Epithelial cell of proximal tubule (primary cell): ENCODE data around the gene UNC5A. TPM values are rescaled to one million over a fixed set of nuclear protein-coding genes. Genes with fewer than 3 reads are reported as not detected.

Source experiments
- DNase-seq: peaks from one replicate; pipeline ENCODE4 v3.0.0-alpha.2; 2011; ENCODE audit warnings: low read depth
- H3K4me3 ChIP-seq: 2 replicates; pipeline ENCODE4 v1.5.1; 2011; ENCODE audit warnings: low read depth, mild to moderate bottlenecking, low read length
- total RNA-seq: library from RNA; depleted of rRNA; stranded (reverse); fragments of >200 nt; gene quantifications from 2 replicates; pipeline ENCODE4 v1.2.3, GENCODE V29; 2015
- TF ChIP-seq, protein P1 (sequence below): conservative IDR thresholded peaks from 2 replicates; pipeline ENCODE4 v1.5.1; 2012; ENCODE audit warnings: low read depth, mild to moderate bottlenecking, low read length

The UNC5A gene
- total RNA-seq, 1 donor from 2014 or later = 1.2 TPM

DNA sequence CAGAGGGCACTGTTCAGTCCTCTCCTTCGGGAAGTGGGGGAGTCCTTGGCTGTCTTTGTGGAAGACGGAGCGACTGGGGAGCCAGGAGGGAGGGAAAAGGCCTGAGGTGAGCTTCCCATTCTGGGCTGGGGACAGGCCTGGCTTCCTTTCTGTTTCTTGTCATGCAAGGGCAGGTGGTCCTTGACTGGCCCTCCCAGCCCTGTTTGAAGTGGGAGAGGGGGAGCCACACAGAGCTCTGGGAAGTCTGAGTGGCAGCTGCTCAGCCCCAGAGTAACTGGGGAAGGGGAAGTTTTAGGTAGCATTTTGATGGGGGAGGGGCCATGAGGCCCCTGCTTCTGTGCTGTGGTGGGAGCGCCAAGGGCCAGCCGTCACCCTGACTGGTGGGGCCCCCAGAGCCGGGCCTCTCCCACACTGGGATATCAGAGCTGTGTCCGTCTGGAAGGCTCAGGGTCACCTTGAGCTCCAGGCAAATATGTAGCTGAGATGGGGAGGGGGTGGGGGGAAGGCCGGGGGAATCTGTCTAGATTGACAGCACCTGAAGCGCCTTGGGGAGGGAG is 6.5 kb downstream of the UNC5A start:
- H3K4me3 ChIP-seq = no peak overlapping the region
- TF ChIP-seq, protein P1, sequence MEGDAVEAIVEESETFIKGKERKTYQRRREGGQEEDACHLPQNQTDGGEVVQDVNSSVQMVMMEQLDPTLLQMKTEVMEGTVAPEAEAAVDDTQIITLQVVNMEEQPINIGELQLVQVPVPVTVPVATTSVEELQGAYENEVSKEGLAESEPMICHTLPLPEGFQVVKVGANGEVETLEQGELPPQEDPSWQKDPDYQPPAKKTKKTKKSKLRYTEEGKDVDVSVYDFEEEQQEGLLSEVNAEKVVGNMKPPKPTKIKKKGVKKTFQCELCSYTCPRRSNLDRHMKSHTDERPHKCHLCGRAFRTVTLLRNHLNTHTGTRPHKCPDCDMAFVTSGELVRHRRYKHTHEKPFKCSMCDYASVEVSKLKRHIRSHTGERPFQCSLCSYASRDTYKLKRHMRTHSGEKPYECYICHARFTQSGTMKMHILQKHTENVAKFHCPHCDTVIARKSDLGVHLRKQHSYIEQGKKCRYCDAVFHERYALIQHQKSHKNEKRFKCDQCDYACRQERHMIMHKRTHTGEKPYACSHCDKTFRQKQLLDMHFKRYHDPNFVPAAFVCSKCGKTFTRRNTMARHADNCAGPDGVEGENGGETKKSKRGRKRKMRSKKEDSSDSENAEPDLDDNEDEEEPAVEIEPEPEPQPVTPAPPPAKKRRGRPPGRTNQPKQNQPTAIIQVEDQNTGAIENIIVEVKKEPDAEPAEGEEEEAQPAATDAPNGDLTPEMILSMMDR = no peak
- no peak for DNase-seq

DNA sequence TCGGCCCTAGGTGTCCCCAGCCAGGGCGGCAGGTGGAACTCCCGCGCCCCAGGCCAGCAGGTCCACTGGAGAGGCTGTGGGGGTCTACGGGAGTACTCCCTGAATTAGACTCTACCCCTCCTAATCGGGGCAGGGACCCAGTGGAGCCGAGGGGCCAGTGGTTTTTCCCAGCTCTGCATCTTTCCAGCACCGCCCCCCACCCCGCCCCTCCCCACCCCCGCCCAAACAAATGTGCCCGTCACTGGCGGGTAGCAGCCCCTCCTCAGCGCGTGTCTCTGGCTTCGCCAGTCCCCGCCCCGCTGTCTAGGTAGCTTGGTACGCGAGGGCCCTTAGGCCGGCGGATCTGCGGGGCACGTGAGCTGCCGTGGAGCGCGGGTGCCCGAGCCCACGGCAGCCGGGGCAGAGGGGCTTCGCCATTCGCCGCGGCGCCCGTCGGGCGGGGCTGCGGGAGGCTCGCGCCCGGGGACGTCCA is 7.0 kb downstream of the UNC5A start:
- no peak for DNase-seq
- TF ChIP-seq, protein P1 = no peak
- H3K4me3 ChIP-seq = peak overlapping the region; percentile 55

DNA sequence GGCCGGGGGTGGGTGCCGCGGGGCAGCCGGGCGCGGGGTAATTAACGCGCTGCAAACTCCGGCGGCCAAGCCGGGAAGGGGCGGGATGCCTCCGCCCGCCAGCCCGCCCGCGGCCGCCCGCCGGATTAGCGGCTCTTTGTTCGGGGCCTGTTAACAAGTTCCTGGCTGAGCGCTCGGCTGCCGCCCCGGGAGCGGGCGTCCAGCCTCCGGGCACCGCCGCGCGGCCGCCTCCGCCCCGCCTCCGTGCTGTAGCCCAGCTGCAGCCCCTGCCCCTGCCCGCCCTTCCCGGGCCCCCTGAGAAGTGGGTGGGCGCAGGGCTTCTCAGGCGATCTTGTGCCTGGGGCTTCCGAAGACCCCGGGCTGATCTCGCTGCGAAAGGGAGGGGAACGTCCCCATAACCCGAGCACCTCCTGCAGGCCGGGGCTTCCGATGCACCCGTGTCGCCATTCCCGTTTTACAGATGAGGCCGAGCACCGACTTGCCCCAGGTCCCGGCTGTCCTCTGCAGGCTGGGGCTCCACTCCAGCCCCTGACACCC is 7.5 kb downstream of the UNC5A start:
- H3K4me3 ChIP-seq = peak overlapping the region; percentile 55
- TF ChIP-seq, protein P1 = peak; percentile 50
- DNase-seq = no peak

DNA sequence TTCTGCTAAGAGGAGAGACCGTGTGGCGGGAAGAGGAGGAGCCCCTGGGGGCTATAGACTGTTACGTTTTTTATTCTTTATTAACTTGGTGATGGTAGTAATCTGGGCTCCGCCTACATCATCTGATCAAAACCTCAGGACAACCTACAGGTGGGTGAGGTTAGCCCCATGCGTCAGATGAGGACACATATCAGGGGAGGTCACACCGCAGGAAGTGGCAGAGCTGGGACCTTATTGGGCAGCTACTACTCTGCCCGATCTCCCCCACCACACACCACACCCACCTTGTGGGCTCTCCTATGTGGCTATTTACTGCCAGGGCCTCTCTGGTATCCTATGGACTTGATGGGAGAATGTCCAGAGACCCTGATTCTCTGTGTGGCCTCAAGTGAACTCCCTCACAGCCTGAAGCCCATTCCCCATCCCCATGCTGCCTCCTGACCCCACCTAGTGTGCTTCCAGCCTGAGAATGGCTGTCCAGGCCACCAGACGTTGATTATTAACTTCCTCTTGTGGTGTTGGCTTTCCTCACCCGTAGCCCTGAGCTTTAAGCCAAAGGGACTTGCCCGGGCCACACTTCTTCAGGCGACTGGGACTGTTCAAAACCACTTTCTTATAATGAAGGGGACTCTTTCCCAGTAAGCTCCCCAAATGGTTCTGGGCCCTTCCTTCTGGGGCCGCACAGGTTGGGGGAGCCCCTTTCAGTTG is 8.2 kb downstream of the UNC5A start:
- peak overlapping the region; percentile 55 for H3K4me3 ChIP-seq
- no peak for DNase-seq
- TF ChIP-seq, protein P1 = no peak

DNA sequence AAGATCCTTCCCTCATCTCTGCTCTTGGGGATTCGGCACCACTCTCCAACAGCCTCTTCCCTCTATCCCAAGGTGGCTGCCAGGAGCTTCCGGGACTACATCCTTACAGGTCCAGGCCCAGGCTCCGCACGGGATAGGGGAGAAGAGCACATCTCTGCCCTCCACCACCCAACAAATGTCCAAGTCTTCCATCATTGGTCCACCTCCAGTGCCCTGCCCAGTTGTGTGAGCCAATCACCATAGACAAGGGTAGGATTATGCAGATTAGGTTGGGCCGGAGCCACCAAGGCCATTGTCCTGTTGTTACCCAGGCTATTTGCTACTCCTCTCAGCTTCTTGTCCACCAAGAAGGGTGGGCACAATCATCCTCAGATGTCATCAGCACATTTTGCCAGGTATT is 9.1 kb downstream of the UNC5A start:
- TF ChIP-seq, protein P1 = no peak
- H3K4me3 ChIP-seq = no peak overlapping the region
- no peak for DNase-seq

DNA sequence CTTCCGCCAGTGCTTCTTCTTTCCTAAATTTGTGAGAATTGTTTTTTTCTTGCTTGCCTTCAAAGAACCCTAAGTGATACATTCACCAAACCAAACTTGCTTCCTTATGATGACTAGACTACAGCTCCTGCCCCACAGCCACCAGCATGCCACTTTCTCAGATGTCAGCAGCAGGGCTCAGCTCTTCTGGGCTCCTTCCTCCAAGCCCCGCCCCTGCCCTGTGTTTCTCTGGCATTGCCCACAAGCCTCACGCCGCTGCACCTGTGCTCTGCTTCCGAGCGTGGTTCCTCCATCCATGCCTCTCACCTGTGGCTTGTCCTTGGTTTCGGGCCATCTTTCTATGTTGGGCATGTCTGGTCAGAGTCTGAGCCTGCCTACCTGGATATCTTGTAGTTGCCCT is 10.6 kb downstream of the UNC5A start:
- TF ChIP-seq, protein P1 = no peak
- no peak overlapping the region for H3K4me3 ChIP-seq
- DNase-seq = no peak
